Amygdala (tissue), 56 donors: ENCODE data around the gene BIK.
A peak's percentile ranks its signal among the peaks of the same experiment; 100 is the strongest.

Source experiments
- DNase-seq, 56 donors: peaks; one replicate each; lab custom pipeline; 2025; lab: John Stamatoyannopoulos, UW

The BIK gene, protein sequence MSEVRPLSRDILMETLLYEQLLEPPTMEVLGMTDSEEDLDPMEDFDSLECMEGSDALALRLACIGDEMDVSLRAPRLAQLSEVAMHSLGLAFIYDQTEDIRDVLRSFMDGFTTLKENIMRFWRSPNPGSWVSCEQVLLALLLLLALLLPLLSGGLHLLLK

DNA sequence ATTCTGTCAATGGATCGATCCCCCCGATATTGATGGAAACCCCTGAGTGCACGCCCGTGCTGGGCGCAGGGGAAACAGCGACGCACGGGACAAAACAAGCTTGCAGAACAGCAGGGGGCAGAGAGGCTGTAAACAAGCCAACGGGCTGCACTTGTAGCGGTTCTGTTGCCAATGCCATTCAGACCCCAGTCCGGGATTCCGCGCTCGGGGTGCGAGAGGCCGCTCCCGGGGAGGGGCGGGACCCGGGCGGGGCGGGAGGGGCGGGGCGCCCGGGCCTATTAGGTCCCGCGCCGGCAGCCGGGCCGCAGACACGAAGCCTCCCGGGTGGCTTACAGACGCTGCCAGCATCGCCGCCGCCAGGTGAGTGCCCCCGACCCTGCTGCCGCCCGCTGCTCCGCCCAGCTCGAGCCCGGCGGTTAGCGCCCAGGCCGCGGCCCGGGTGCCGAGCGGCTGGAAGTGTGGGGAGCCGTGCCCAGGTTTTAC is at the start of gene BIK:
Gene BIK (plus strand): TSS at position 307 of the 483 bp plus-strand sequence. CDS start 13,273 bp downstream, outside the sequence.
- DNase-seq, result peak in 9 of 56 donors; percentile 1 to 58 (median 15)

DNA sequence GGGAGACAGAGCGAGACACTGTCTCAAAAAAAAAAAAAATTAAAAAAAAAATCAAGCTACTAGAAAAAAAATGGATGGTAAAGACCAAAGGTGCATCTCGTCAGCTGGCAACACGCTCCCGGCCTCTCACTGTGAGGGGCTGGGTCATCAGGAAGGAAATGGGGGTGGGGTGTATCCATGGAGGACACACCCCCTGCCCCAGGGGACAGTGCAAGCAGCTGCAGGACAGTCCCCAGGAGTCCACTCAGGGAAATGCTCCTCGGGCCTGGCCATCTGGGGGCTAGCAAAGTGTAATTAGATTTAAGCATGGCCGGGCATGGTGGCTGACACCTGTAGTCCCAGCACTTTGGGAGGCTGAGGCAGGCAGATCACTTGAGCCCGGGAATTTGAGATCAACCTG is 44.4 kb upstream of the BIK start:
- no peak for DNase-seq

DNA sequence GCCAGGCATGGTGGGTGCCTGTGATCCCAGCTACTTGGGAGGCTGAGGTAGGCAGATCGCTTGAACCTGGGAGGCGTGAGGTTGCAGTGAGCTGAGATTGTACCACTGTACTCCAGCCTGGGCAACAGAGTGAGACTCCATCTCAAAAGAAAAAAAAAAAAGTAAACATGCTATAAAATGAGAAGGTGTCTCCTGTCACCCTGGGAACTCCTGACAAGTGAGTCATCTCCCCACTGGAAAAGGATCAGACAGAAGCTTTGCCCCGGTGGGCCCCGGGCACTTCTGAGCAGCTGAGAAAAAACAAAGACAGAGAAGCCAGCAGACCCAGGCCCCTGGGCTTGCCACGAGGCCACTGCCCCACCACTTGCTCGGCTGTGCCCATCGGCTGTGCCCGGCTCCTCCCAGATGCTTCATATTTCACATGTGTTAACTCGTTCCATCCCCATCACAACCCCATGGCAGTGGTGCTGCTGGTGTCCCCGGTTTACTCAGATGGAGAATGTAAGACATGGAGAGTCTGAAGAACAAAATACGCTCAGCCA is 43.6 kb upstream of the BIK start:
- no peak for DNase-seq

DNA sequence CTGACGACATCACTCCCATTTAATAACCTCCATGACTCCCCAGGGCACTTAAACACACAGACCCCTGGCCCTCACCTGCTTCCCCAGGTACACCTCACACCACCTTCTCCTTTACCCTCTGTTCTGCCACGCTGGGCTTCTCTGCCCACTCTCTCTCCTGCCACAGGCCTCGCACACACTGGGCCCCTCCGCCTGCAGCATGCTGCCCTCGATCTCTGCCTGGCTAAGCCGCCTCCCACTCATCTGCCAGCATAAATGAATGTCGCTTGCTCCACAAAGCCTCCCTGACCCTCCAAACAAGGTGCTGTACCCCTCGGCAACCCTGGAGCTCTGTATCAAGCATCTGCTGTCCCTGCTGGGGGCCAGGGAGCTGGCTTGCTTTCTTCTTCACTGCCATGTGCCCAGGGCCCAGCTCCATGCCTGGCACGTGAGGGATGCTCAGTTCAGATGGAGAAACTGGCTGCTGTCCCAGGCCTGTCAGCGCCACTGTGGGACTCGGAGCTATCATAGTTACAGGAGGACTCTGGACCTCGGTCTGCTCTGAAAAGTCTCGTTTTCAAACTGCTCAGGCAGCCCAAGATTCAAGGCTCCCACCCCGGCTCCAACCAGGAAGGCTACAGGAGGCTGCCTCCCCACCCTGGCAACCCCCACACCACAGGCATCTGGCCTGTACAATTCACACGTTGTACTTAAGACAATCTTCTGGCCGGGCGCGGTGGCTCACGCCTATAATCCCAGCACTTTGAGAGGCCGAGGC is 33.3 kb upstream of the BIK start:
- DNase-seq, result peak in 22 of 56 donors; percentile 2 to 61 (median 17)

DNA sequence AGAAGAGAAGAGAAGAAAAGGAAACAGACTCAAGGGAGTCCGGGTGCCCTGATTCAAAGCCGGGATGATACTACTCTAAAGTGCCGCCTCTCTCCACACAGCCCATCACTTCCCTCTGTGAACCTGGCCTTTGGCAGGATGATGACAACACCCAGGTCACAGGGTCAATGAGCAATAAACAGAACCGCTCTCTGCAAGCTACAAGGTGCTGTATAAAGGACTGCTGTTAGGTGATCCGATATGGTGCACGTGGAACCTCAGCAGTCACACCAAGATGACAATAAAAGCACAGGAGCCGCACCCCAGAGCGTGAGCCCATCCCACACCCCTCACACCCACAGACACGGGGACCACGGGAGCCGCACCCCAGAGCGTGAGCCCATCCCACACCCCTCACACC is 32.0 kb upstream of the BIK start:
- no peak for DNase-seq

DNA sequence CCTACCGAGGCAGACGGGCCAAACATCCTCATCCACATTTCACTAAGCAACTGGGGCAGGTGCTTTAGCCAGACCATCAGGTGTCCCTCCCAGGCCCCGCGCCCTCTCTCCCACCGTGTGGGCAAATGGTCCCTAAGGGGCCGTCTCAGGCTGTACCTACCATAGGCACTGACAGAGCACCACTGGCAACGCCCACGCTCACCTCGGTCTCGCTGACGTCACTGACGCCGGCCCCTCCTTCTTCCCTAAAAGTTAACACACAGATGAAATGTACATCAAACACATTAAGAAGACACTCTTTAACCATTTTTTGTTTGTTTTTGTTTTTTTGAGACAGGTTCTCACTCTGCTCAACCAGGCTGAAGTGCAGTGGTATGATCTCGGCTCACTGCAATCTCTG is 30.8 kb upstream of the BIK start:
- DNase-seq, result no peak

DNA sequence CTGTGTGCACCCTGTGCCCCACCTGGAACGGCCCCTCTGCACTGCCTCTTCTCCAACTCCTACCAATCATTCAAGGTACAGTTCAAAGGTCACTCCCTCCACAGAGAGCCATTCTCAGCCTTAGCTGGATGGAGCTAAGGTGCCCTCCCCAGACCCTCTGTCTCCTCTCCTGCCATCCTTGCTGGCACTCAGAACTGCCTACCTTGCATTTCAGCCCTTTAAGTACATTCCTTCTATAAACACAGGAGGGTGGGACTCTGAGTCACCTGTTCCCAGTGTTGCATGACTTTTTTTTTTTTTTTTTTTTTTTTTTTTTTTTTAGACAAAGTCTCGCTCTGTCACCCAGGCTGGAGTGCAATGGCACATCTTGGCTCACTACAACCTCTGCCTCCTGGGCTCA is 29.9 kb upstream of the BIK start:
- no peak for DNase-seq

DNA sequence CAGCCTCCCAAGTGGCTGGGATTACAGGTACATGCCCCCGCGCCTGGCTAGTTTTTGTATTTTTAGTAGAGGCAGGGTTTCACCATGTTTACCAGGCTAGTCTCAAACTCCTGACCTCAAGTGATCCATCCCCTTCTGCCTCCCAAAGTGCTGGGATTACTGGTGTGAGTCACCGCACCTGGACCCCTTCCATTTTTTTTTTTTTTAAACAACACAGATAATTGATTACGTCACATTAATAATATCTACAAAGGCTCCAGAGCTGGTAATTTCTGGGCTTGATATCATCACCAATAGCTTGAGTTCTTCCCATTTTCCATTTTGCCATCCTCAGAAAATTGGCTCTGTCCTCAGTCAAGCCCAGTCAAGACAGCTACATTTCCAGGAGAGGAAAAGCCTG is 28.6 kb upstream of the BIK start:
- DNase-seq, result no peak

DNA sequence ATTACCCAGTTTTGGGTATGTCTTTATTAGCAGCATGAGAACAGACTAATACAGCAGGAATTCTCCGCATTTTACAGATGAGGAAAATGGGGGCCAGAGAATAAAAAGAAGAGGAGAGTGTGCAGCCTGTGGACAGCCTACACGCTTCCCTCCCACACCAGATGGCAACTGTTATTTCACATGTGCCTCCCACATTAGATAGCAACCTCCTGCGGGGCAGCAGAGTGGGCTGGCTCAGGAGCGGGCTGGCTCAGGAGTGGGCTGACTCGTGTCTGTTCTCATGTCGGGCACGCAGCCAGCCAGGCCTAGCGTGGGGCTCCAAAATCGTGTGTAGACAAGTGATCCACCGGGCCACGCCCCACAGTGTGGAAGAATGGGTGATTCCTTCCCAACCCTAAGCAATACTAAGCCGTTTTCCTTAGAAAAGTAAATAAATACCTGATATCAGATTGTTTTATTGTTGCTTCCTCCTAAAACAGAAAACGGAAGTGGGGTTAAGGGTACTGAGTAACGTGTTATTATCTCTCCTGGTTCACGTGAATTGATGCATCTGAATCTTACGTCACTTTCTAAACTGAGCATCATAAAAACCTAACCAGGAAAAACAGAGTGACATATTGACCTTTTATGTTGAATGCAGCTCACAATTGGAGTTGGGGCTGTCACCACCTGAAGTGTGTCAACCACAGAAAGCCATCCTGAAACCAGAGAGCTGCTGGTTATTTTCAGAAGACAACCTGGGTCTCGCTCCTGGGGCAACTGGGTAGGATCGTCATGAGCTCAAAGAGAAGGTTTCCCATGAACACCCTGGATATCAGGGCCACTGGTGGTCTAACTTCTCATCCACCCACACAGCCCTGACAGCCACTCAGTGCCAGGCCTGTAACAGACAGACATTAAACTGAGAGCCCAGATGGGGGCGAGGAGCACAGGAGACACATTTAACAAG is 24.6 kb upstream of the BIK start:
- DNase-seq, result peak in 5 of 56 donors; percentile 3 to 41 (median 8)

DNA sequence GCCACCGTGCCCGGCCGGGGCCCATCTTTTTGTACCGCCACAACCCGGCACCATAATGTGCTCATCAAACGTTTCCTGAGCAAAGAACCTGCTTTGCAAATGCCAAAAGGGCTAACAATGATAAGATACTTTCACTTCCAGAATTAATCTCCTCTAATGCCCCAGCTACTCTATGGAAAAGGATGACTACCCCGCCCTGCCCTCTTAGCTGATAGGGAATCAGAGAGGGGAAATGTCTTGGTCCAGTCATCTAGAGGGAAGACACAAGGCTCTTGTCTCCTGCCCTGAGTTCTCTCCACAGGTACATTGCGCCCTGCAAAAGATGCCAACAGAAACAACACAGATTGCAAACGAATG is 21.9 kb upstream of the BIK start:
- no peak for DNase-seq

DNA sequence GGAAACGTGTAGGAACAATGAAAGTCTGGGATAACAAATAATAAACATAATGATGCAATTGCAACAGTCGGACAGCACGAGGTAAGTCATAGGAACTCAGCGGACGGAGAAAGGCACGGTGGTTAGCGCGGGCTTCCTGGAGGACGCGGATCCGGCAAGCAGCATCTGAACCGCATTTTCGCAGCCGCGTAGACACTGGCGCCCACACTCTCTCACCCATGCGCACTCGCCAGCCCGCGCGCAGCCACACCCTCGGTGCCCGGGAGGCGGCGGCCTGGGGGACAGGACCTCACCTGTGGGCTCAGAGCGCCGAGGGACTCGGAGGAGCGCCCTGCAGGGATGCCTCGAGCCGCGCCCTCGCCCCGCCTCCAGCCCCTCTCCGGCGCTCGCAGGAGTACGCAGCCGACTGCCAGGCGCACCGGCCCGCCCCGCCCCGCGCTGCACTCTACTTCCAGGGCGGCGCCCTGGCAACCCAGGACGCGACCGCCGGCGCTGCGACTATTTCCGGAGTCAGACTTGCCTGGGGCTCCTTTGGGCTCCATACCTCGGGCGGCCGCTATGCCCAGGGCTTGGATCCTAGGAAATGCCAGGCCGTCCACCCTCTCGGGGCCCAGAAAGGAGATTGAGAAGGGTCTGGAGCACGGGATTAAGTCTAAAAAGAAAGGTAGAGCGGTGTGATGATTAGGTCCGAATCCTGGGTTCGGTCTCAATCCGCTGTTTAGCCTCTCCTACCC is 21.4 kb upstream of the BIK start, which contains the start of gene TTLL1:
Gene TTLL1 (minus strand): TSS at position 408 of the 734 bp plus-strand sequence. CDS start 13,805 bp downstream, outside the sequence.
- peak in 55 of 56 donors; percentile 22 to 88 (median 73) for DNase-seq

DNA sequence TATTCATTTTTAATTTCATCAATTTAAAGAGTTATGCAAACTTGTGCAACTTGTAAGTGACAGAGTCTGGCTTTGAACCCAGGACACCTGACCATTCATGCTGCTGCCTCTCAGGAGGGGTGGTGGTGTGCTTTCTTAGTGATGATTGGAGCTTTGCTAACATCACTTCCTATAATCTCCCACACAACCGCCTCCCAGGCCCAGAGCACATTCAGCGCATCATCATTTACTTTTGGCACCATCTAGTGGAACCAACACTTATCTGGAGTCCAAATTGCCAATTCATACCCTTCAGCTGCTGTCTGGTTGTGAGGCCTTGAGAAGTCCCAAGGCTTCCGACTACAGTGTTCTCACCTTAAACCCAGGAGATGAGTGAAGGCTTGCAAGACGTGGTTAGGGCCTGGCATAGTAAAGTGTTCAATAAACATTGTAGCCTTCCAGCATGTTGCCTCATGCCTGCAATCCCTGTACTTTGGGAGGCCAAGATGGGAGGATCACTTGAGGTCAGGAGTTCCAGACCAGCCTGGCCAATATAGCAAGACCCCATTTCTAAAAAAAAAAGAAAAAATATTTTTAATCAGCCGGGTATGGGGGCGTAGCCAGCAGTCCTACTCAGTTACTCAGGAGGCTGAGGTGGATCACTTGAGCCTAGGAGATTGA is 20.3 kb upstream of the BIK start:
- DNase-seq, result peak in 29 of 56 donors; percentile 1 to 64 (median 17)

DNA sequence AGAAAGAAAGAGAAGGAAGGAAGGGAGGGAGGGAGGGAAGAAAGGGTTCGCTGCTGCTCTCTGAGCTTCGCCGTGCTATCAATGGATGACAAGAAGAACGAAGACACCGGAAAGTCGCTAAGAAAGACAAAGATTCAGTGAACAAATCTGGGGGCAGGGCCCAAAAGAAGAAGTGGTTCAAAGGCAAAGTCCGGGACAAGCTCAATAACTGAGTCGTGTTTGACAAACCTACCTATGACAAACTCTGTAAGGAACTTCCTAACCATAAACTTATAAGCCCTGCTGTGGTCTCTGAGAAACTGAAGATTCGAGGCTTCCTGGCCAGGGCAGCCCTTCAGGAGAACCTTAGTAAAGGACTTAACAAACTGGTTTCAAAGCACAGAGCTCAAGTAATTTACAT is 18.5 kb upstream of the BIK start:
- DNase-seq, result no peak

DNA sequence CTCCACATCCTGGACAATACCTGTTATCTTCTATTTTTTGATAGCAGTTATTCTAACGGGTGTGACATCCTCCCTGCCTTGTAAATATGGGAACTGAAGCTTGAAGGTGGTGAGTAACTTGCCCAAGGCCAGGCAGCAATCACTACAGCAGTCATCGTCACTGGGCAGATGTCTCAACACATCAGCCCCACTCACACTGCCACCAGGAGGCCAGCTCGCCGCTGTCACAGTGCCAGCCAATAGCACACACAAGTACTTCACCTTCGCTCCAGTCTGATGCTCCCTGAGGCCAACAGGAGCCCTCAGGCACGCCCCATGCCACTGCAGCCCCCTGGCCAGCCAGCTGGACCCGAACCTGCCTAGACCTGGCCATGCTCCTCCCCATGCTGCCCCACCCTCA is 16.5 kb upstream of the BIK start:
- DNase-seq, result no peak

DNA sequence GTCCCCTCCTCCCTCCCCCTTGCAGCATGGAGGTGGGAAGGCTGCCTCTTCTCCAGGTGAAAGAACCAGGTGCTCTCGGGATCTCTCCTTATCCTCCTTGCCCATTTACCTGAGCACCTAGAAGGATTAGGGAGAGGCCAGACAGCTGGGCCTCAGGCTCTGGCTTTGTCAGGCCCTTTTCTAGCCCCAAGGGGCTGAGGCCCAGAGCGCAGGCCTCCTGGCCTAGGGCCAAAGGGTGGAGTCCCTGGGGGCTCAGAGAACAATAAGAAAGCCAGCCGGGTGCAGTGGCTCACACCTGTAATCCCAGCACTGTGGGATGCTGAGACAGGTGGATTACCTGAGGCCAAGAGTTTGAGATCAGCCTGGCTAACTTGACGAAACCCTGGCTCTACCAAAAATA is 16.0 kb upstream of the BIK start:
- no peak for DNase-seq

DNA sequence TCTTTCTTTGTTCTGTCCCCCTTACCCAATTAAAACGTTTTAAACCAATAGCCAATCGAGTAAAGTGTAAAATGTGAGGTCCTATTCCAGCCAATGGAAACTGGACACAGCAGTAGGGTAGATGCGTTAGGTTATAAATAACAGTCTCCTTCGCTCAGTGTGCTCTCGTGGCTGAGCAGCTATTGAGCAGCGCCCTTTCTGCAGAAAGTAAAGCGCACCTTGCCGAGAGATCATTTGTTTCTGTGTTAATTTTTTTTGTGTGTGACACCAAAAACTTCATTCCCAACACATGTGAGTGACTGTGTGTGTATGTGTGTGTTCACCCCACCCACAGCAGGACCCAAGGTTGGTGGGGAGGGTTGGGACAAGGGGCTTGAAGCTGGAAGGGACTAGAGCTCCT is 14.1 kb upstream of the BIK start:
- DNase-seq, result no peak

DNA sequence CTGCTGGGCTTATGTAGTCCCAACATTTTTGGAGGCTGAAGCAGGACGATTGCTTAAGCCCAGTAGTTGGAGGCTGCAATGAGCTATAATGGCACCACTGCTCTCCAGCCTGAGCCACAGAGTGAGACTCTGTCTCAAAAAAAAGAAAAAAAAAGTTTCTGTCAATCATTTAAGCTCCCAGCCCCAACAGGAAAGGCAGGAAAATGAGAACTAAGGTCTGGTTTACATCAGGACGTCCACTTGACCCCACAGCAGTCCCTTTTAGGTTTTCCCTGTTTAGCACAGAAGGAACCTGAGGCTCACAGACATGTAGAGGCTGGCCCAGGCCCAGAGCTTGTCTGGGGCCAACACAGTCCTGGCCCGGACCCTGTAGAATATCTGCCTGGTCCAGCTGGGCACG is 12.2 kb upstream of the BIK start:
- no peak for DNase-seq

DNA sequence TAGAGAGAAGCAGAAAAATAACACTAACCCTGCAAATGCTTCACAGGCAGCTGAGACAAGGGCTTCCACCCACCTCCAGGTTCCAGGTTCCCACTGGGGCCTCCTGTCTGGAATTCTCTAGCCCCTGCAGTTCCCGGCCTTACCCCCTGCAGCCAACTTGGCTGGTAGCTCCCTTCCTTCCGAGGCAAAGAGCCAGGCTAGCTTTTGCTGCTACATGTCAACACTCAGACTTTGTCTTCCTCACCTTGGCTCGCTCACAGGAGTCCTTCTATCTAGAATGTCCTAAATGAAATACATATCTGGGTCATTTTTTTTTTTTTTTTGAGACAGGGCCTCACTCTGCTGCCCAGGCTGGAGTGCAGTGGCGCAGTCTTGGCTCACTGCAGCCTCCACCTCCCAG is 11.5 kb upstream of the BIK start:
- no peak for DNase-seq

DNA sequence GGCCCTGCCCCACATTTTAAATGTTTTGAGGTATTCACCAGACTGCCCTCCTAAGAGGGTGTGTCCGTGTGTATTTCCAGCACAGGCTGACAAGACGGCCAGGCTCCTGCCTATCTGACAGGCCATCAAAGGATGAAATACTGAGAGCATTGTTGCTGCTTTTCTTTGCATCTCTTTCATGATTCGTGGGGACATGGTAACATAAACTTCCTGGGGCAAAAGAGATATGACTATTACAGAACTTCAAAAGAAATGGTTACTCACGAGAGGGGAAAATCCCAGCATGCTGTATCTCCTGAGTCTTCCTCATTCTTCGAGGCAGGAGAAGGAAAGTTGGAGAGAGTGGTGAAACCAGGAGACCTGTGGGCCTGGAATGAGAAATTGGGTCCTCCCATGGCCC is 10.3 kb upstream of the BIK start:
- DNase-seq, result no peak

DNA sequence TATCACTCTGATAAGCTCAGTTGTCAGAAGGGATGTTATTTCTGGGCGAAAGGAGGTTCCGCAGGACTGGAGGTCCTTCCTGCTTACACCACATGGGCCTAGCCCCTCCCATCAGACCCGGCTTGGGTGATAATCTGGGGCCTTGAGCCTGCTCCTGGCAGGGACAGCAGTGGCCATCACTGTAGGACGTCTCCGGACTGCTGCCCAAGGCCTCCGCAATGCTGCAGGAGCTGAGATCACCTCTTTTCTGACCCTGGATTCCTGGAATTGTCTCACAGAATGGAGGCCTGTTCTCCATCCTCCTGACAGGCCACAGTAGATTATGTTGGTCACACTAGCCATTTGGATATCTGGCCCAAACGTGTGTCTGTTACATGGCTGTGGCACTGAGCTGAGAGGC is 9.2 kb upstream of the BIK start:
- DNase-seq, result no peak
